Esophagus squamous epithelium (tissue), 5 donors: ENCODE measurements around the gene NELL1. TPM values are rescaled to one million over a fixed set of nuclear protein-coding genes. Genes with fewer than 3 reads are reported as not detected.

Experiments
- DNase-seq: peaks from one replicate; lab custom pipeline; 2025; lab: John Stamatoyannopoulos, UW
- H3K27ac ChIP-seq, 4 donors: fragments of 200-600 bp; sonication (generic); one replicate each; pipeline ENCODE4 v1.5.1; 2016 to 2019; ENCODE audit warnings: mild to moderate bottlenecking in 1 of 4
- H3K27me3 ChIP-seq, 4 donors: fragments of 200-600 bp; sonication (generic); 1 replicate in 3 of 4; 2 replicates in 1 of 4; pipeline versions ENCODE4 v1.5.1 to v1.6.0; 2017 to 2021; ENCODE audit warnings: antibody characterized with exemption in 1 of 4
- H3K36me3 ChIP-seq, 3 donors: fragments of 200-600 bp; sonication (generic); one replicate each; pipeline ENCODE4 v1.5.1; 2016 to 2019
- H3K4me1 ChIP-seq, 3 donors: fragments of 200-600 bp; sonication (generic); one replicate each; pipeline ENCODE4 v1.5.1; 2017 to 2019
- H3K4me3 ChIP-seq, 4 donors: fragments of 200-600 bp; sonication (generic); 1 replicate in 3 of 4; 2 replicates in 1 of 4; pipeline ENCODE4 v1.5.1; 2016 to 2019; ENCODE audit warnings: mild to moderate bottlenecking in 2 of 4, moderate library complexity in 1 of 4
- H3K9me3 ChIP-seq, 3 donors: fragments of 200-600 bp; sonication (generic); one replicate each; pipeline ENCODE4 v1.5.1; 2016 to 2019
- POLR2A ChIP-seq, 4 donors: fragments of 450-650 bp; IDR thresholded peaks; one replicate each; pipeline ENCODE4 v1.6.1; 2017; ENCODE audit warnings: antibody characterized with exemption in 4 of 4, mild to moderate bottlenecking in 4 of 4, moderate library complexity in 3 of 4
- WGBS, 2 donors: methylation state at CpG; one replicate each; pipeline ENCODE4 v1.1.5; 2018; 5-methylcytosine and 5-hydroxymethylcytosine counted together
- intact Hi-C: fragments of 100-400 bp; cut with DNase I; formaldehyde crosslinking; loops from one replicate; pipeline ENCODE4 v1.15.0; 2022
- total RNA-seq, 4 donors: library from RNA; depleted of rRNA; stranded (reverse); fragments of >200 nt; gene quantifications; one replicate each; pipeline ENCODE4 v1.1.0, GENCODE V29; 2016
- TF ChIP-seq, protein P1 (sequence below), 6 experiments: fragments of 450-650 bp in 4 of 6; fragments of 200-600 bp in 2 of 6; sonication (generic) in 2 of 6; IDR thresholded peaks; one replicate each; pipeline ENCODE4 v1.5.1; 2016 to 2019; ENCODE audit warnings: antibody characterized with exemption in 6 of 6, mild to moderate bottlenecking in 4 of 6, moderate library complexity in 4 of 6
- donor health status: DM: yes; HTN: yes; CAD: no.

The NELL1 gene
- total RNA-seq, 4 donors from 2014 or later, result 1.5 TPM; not detected in 3

DNA sequence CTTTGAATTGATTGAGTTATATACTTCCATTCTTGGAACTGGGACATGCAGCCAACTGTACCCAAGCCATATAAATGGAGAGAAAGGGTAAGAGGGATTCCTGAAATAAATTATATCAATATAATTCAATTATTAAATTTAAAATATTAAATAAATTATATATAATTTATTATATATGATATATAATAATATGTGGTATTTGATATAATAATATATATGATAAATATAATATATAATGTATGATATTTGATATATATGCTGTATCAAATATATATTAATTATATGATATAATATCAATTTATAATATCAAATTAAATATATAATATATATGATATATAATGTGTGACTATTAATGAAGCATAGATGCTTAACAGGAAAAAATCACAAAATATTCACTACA lies 677.0 kb downstream of the NELL1 start:
- intact Hi-C loops, result no loop called here

GRCh38 chr11:21350613-21351012 lies 681.2 kb downstream of the NELL1 start:
- H3K9me3 ChIP-seq, result no peaks in the 10 kb centered on the region
- TF ChIP-seq POLR2A (IDR thresholded peaks at IDR 0.05), result no peak
- TF ChIP-seq, protein P1, sequence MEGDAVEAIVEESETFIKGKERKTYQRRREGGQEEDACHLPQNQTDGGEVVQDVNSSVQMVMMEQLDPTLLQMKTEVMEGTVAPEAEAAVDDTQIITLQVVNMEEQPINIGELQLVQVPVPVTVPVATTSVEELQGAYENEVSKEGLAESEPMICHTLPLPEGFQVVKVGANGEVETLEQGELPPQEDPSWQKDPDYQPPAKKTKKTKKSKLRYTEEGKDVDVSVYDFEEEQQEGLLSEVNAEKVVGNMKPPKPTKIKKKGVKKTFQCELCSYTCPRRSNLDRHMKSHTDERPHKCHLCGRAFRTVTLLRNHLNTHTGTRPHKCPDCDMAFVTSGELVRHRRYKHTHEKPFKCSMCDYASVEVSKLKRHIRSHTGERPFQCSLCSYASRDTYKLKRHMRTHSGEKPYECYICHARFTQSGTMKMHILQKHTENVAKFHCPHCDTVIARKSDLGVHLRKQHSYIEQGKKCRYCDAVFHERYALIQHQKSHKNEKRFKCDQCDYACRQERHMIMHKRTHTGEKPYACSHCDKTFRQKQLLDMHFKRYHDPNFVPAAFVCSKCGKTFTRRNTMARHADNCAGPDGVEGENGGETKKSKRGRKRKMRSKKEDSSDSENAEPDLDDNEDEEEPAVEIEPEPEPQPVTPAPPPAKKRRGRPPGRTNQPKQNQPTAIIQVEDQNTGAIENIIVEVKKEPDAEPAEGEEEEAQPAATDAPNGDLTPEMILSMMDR (IDR thresholded peaks at IDR 0.05), result no peak
- no peak overlapping the region for H3K27ac ChIP-seq
- intact Hi-C loops, result no loop called here
- DNase-seq, result no peak
- 62 to 63% methylated on average over 2 of the region's 2 CpGs for WGBS, 2 donors
- H3K36me3 ChIP-seq, result no peaks in the 10 kb centered on the region
- no peak overlapping the region for H3K4me3 ChIP-seq
- no peaks in the 10 kb centered on the region for H3K4me1 ChIP-seq
- H3K27me3 ChIP-seq, result peaks cover 0 to 3% (median 0%) of the 10 kb centered on the region in 4 donors

More for the DNA sequence above, 677.0 kb downstream of the NELL1 start:
- DNase-seq, result no peak
- H3K27ac ChIP-seq, result no peak overlapping the region
- H3K4me1 ChIP-seq, result no peaks in the 10 kb centered on the region
- H3K27me3 ChIP-seq, result peaks cover 0 to 3% (median 0%) of the 10 kb centered on the region in 4 donors
- no peaks in the 10 kb centered on the region for H3K36me3 ChIP-seq
- no peaks in the 10 kb centered on the region for H3K9me3 ChIP-seq
- no peak overlapping the region for H3K4me3 ChIP-seq
- TF ChIP-seq POLR2A (IDR thresholded peaks at IDR 0.05), result no peak
- TF ChIP-seq, protein P1 (IDR thresholded peaks at IDR 0.05), result no peak

- H3K4me3 ChIP-seq, result no peak overlapping the region
- H3K4me1 ChIP-seq, result no peaks in the 10 kb centered on the region
- no peak for TF ChIP-seq POLR2A (IDR thresholded peaks at IDR 0.05)
- no peaks in the 10 kb centered on the region for H3K27me3 ChIP-seq
- 60 to 71% methylated on average over 5 of the region's 5 CpGs for WGBS, 2 donors
- no peaks in the 10 kb centered on the region for H3K9me3 ChIP-seq
- intact Hi-C loops, result no loop called here
- no peak overlapping the region for H3K27ac ChIP-seq
- DNase-seq, result no peak
- H3K36me3 ChIP-seq, result no peaks in the 10 kb centered on the region
These were observed 684.0 kb downstream of the NELL1 start for GRCh38 chr11:21353425-21353824.

GRCh38 chr11:21364866-21365624 lies 695.7 kb downstream of the NELL1 start:
- Histone ChIP-seq H3K27ac (no peak overlapping the region), H3K9me3 (no peaks in the 10 kb centered on the region), H3K4me3 (no peak overlapping the region), H3K27me3 (no peaks in the 10 kb centered on the region), H3K36me3 (no peaks in the 10 kb centered on the region), H3K4me1 (no peaks in the 10 kb centered on the region)
- TF ChIP-seq POLR2A (IDR thresholded peaks at IDR 0.05), result no peak
- TF ChIP-seq, protein P1 (IDR thresholded peaks at IDR 0.05), result no peak
- no peak for DNase-seq
- intact Hi-C loops, result no loop called here
- WGBS, 2 donors, result 63 to 66% methylated on average over 8 of the region's 8 CpGs

DNA sequence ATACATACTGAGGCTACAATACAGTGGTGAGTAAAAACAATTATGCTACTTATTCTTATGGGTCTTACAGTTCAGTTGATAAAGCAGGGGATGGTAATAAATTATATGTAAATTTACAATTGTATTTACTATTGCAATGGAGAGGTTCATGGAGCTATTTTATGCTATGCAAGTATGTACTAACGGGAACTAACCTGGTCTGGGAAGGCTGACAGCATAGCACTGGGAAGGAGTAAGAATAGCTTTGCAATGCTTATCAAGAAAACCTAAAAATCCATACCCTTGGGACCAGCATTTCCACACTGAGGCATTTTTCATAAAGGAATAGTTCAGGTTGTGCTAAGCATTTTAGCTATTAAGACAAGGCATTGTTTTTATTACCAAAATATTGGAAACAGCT lies 700.6 kb downstream of the NELL1 start:
- Histone ChIP-seq H3K27ac (no peak overlapping the region), H3K36me3 (no peaks in the 10 kb centered on the region), H3K4me1 (no peaks in the 10 kb centered on the region), H3K27me3 (no peaks in the 10 kb centered on the region), H3K9me3 (no peaks in the 10 kb centered on the region), H3K4me3 (no peak overlapping the region)
- 75 to 84% methylated on average over 1 of the region's 1 CpG for WGBS, 2 donors
- intact Hi-C loops, result no loop called here
- TF ChIP-seq, protein P1 (IDR thresholded peaks at IDR 0.05), result no peak
- TF ChIP-seq POLR2A (IDR thresholded peaks at IDR 0.05), result no peak
- no peak for DNase-seq
